ENCODE measurements around the gene TNFAIP8.
A peak's percentile ranks its signal among the peaks of the same experiment; 100 is the strongest.

Gene TNFAIP8

GRCh38 chr5:119319890-119320289 lies 35.9 kb upstream of the TNFAIP8 start:
- no peak overlapping the region for H3K4me3 Mint-ChIP-seq

GRCh38 chr5:119321569-119322311 lies 34.1 kb upstream of the TNFAIP8 start:
- no peak for DNase-seq
- ATAC-seq (replicated peaks): no peak
- no peaks in the 10 kb centered on the region for H3K9me3 Mint-ChIP-seq
- peak overlapping the region; percentile 15 to 32 for H3K4me3 Mint-ChIP-seq
- H3K4me1 Mint-ChIP-seq (ENCODE audit: low read depth in 2 of 2): peaks cover 61 to 67% of the 10 kb centered on the region in 2 donors
- no peaks in the 10 kb centered on the region for H3K27me3 Mint-ChIP-seq
- peak overlapping the region; percentile 64 to 87 for H3K27ac Mint-ChIP-seq
- peaks cover 5% of the 10 kb centered on the region for H3K36me3 Mint-ChIP-seq (ENCODE audit: insufficient read depth)

More at GRCh38 chr5:119319890-119320289, 35.9 kb upstream of the TNFAIP8 start:
- Mint-ChIP-seq H3K9me3 (no peaks in the 10 kb centered on the region), H3K27ac (peak overlapping the region; percentile 64 to 87), H3K4me1 (ENCODE audit: low read depth in 2 of 2) (peaks cover 58 to 69% of the 10 kb centered on the region in 2 donors), H3K27me3 (no peaks in the 10 kb centered on the region), H3K36me3 (ENCODE audit: insufficient read depth) (peaks cover 8% of the 10 kb centered on the region)
- no peak for ATAC-seq (replicated peaks)
- DNase-seq: no peak

- H3K4me1 Mint-ChIP-seq (ENCODE audit: low read depth in 2 of 2): peaks cover 68 to 74% of the 10 kb centered on the region in 2 donors
- H3K27me3 Mint-ChIP-seq: no peaks in the 10 kb centered on the region
- no peak for ATAC-seq (replicated peaks)
- no peak for DNase-seq
- H3K4me3 Mint-ChIP-seq: peak overlapping the region; percentile 39 to 51
- H3K27ac Mint-ChIP-seq: peak overlapping the region; percentile 64 to 87
- no peaks in the 10 kb centered on the region for H3K9me3 Mint-ChIP-seq
- peaks cover 5% of the 10 kb centered on the region for H3K36me3 Mint-ChIP-seq (ENCODE audit: insufficient read depth)
Observed at GRCh38 chr5:119322312-119322947, 33.4 kb upstream of the TNFAIP8 start.

GRCh38 chr5:119322948-119323537 lies 32.8 kb upstream of the TNFAIP8 start:
- Mint-ChIP-seq H3K9me3 (no peaks in the 10 kb centered on the region), H3K36me3 (ENCODE audit: insufficient read depth) (peaks cover 5% of the 10 kb centered on the region), H3K27me3 (no peaks in the 10 kb centered on the region), H3K27ac (peak overlapping the region; percentile 64 to 87), H3K4me3 (peak overlapping the region; percentile 39 to 51), H3K4me1 (ENCODE audit: low read depth in 2 of 2) (peaks cover 72 to 80% of the 10 kb centered on the region in 2 donors)
- DNase-seq (no peak), ATAC-seq (replicated peaks) (no peak)

GRCh38 chr5:119323601-119324000 lies 32.2 kb upstream of the TNFAIP8 start:
- ATAC-seq (replicated peaks) (no peak), DNase-seq (no peak)
- H3K27me3 Mint-ChIP-seq: no peaks in the 10 kb centered on the region
- peaks cover 5% of the 10 kb centered on the region for H3K36me3 Mint-ChIP-seq (ENCODE audit: insufficient read depth)
- H3K27ac Mint-ChIP-seq: peak overlapping the region; percentile 64 to 87
- H3K4me3 Mint-ChIP-seq: no peak overlapping the region
- no peaks in the 10 kb centered on the region for H3K9me3 Mint-ChIP-seq
- peaks cover 71 to 80% of the 10 kb centered on the region in 2 donors for H3K4me1 Mint-ChIP-seq (ENCODE audit: low read depth in 2 of 2)

- Mint-ChIP-seq H3K27ac (peak overlapping the region in 1 of 2 donors; percentile 29), H3K36me3 (ENCODE audit: insufficient read depth) (peaks cover 11% of the 10 kb centered on the region)
Observed at GRCh38 chr5:119324842-119325241, 31.0 kb upstream of the TNFAIP8 start.

GRCh38 chr5:119327018-119327417 lies 28.8 kb upstream of the TNFAIP8 start:
- Mint-ChIP-seq H3K4me1 (ENCODE audit: low read depth in 2 of 2) (peaks cover 71 to 80% of the 10 kb centered on the region in 2 donors), H3K4me3 (peak overlapping the region; percentile 81 to 86), H3K9me3 (no peaks in the 10 kb centered on the region), H3K27me3 (no peaks in the 10 kb centered on the region), H3K27ac (peak overlapping the region; percentile 78 to 91), H3K36me3 (ENCODE audit: insufficient read depth) (peaks cover 9% of the 10 kb centered on the region)
- ATAC-seq (replicated peaks) (no peak), DNase-seq (no peak)

More at GRCh38 chr5:119324842-119325241, 31.0 kb upstream of the TNFAIP8 start:
- ATAC-seq (replicated peaks) (no peak), DNase-seq (no peak)
- Mint-ChIP-seq H3K9me3 (no peaks in the 10 kb centered on the region), H3K4me1 (ENCODE audit: low read depth in 2 of 2) (peaks cover 71 to 80% of the 10 kb centered on the region in 2 donors), H3K4me3 (no peak overlapping the region), H3K27me3 (no peaks in the 10 kb centered on the region)

- ATAC-seq (replicated peaks) (peak; percentile 69), DNase-seq (peak; percentile 51 to 64 (median 62))
- Mint-ChIP-seq H3K9me3 (no peaks in the 10 kb centered on the region), H3K4me3 (peak overlapping the region; percentile 81 to 86), H3K27ac (peak overlapping the region; percentile 78 to 91), H3K36me3 (ENCODE audit: insufficient read depth) (peaks cover 13% of the 10 kb centered on the region), H3K4me1 (ENCODE audit: low read depth in 2 of 2) (peaks cover 74 to 82% of the 10 kb centered on the region in 2 donors), H3K27me3 (no peaks in the 10 kb centered on the region)
Observed at GRCh38 chr5:119328753-119329602, 26.8 kb upstream of the TNFAIP8 start.

- peaks cover 78 to 87% of the 10 kb centered on the region in 2 donors for H3K4me1 Mint-ChIP-seq (ENCODE audit: low read depth in 2 of 2)
- H3K36me3 Mint-ChIP-seq (ENCODE audit: insufficient read depth): peaks cover 13% of the 10 kb centered on the region
- H3K27ac Mint-ChIP-seq: peak overlapping the region; percentile 78 to 91
- DNase-seq (no peak), ATAC-seq (replicated peaks) (no peak)
- H3K9me3 Mint-ChIP-seq: no peaks in the 10 kb centered on the region
- no peaks in the 10 kb centered on the region for H3K27me3 Mint-ChIP-seq
- H3K4me3 Mint-ChIP-seq: peak overlapping the region; percentile 81 to 86
Observed at GRCh38 chr5:119329666-119330065, 26.2 kb upstream of the TNFAIP8 start.

- Mint-ChIP-seq H3K4me1 (ENCODE audit: low read depth in 2 of 2) (peaks cover 83 to 91% of the 10 kb centered on the region in 2 donors), H3K9me3 (no peaks in the 10 kb centered on the region), H3K4me3 (peak overlapping the region; percentile 81 to 86), H3K36me3 (ENCODE audit: insufficient read depth) (peaks cover 13% of the 10 kb centered on the region), H3K27ac (peak overlapping the region; percentile 78 to 91), H3K27me3 (no peaks in the 10 kb centered on the region)
- ATAC-seq (replicated peaks) (peak; percentile 69), DNase-seq (peak; percentile 53 to 59 (median 55))
Observed at GRCh38 chr5:119330367-119331183, 25.2 kb upstream of the TNFAIP8 start.

- Mint-ChIP-seq H3K9me3 (no peaks in the 10 kb centered on the region), H3K36me3 (ENCODE audit: insufficient read depth) (peaks cover 13% of the 10 kb centered on the region), H3K27ac (peak overlapping the region; percentile 78 to 91), H3K27me3 (no peaks in the 10 kb centered on the region), H3K4me3 (peak overlapping the region; percentile 81 to 86), H3K4me1 (ENCODE audit: low read depth in 2 of 2) (peaks cover 79 to 91% of the 10 kb centered on the region in 2 donors)
- no peak for DNase-seq
- no peak for ATAC-seq (replicated peaks)
Observed at GRCh38 chr5:119331566-119332095, 24.2 kb upstream of the TNFAIP8 start.

GRCh38 chr5:119332208-119332607 lies 23.6 kb upstream of the TNFAIP8 start:
- Mint-ChIP-seq H3K36me3 (ENCODE audit: insufficient read depth) (peaks cover 13% of the 10 kb centered on the region), H3K4me1 (ENCODE audit: low read depth in 2 of 2) (peaks cover 78 to 91% of the 10 kb centered on the region in 2 donors), H3K27me3 (no peaks in the 10 kb centered on the region), H3K9me3 (no peaks in the 10 kb centered on the region), H3K4me3 (peak overlapping the region; percentile 81 to 86), H3K27ac (peak overlapping the region; percentile 78 to 91)
- DNase-seq (no peak), ATAC-seq (replicated peaks) (no peak)

Measured in effector memory CD8-positive, alpha-beta T cell (primary cell).